SU-DHL-6 (cell line): ENCODE measurements around the gene HOMER2.

Source experiments
- H2AFZ ChIP-seq: fragments of 200-600 bp; sonication (generic); 2 replicates; pipeline ENCODE4 v1.6.1; 2014; ENCODE audit warnings: low read depth, mild to moderate bottlenecking, moderate library complexity, mixed read lengths, antibody characterized with exemption, low read length; ENCODE audit not compliant: severe bottlenecking
- H3F3A ChIP-seq: fragments of 200-600 bp; shearing (Covaris generic); 2 replicates; pipeline ENCODE4 v1.6.0; 2016; ENCODE audit warnings: antibody characterized with exemption, mild to moderate bottlenecking; ENCODE audit not compliant: insufficient read depth
- H3K27ac ChIP-seq: fragments of 200-600 bp; sonication (generic); 2 replicates; pipeline ENCODE4 v1.5.1; 2016; ENCODE audit warnings: low read depth, mild to moderate bottlenecking, low read length, moderate library complexity, mixed read lengths
- H3K27me3 ChIP-seq: fragments of 200-600 bp; sonication (generic), shearing (Covaris generic); 2 replicates; pipeline ENCODE4 v1.6.0; 2014; ENCODE audit warnings: mild to moderate bottlenecking, low read length
- H3K36me3 ChIP-seq: fragments of 200-600 bp; sonication (generic); 2 replicates; pipeline ENCODE4 v1.6.1; 2014; ENCODE audit warnings: mild to moderate bottlenecking, low read length, mixed read lengths
- H3K4me2 ChIP-seq: fragments of 300-600, 200-600 bp; shearing (Covaris generic), sonication (generic); 2 replicates; pipeline ENCODE4 v1.6.0; 2014; ENCODE audit warnings: low read length, low read depth, mild to moderate bottlenecking; ENCODE audit not compliant: poor library complexity, severe bottlenecking
- H3K4me3 ChIP-seq: fragments of 200-600 bp; sonication (generic); 2 replicates; pipeline ENCODE4 v1.5.1; 2014; ENCODE audit warnings: antibody characterized with exemption, low read length, mild to moderate bottlenecking, mixed read lengths; ENCODE audit not compliant: insufficient read depth, poor library complexity, severe bottlenecking
- H3K79me2 ChIP-seq: fragments of 200-600 bp; sonication (generic); 2 replicates; pipeline ENCODE4 v1.6.1; 2014; ENCODE audit warnings: mild to moderate bottlenecking, low read length, moderate library complexity; ENCODE audit not compliant: insufficient read depth
- H3K9ac ChIP-seq: fragments of 200-600 bp; sonication (generic); 2 replicates; pipeline ENCODE4 v1.7.0; 2014; ENCODE audit warnings: mild to moderate bottlenecking, low read length
- H3K9me2 ChIP-seq: fragments of 200-600 bp; sonication (generic); replicated peaks from 2 replicates; pipeline ENCODE4 v1.6.1; 2014; ENCODE audit warnings: low read length; ENCODE audit not compliant: insufficient read depth
- H3K9me3 ChIP-seq: fragments of 200-600 bp; sonication (generic); 2 replicates; pipeline ENCODE4 v1.6.1; 2014; ENCODE audit warnings: low read length, mixed read lengths; ENCODE audit not compliant: insufficient read depth
- H4K20me1 ChIP-seq: fragments of 200-600 bp; sonication (generic); 2 replicates; pipeline ENCODE4 v1.6.1; 2014; ENCODE audit warnings: low read depth, mild to moderate bottlenecking, antibody characterized with exemption, low read length, moderate library complexity, mixed read lengths
- EZH2phosphoT487 ChIP-seq: fragments of 200-600 bp; sonication (generic), shearing (Covaris generic); conservative IDR thresholded peaks from 2 replicates; pipeline ENCODE4 v1.6.1; 2018; ENCODE audit warnings: mild to moderate bottlenecking, antibody characterized with exemption, low read length, moderate library complexity, mixed read lengths
- TF ChIP-seq, protein P1 (sequence below): fragments of 200-600 bp; sonication (generic); IDR thresholded peaks from one replicate; pipeline ENCODE4 v1.5.1; 2017; ENCODE audit warnings: antibody characterized with exemption, mild to moderate bottlenecking, low read length, moderate library complexity; ENCODE audit not compliant: insufficient read depth, poor library complexity, severe bottlenecking

The HOMER2 gene

DNA sequence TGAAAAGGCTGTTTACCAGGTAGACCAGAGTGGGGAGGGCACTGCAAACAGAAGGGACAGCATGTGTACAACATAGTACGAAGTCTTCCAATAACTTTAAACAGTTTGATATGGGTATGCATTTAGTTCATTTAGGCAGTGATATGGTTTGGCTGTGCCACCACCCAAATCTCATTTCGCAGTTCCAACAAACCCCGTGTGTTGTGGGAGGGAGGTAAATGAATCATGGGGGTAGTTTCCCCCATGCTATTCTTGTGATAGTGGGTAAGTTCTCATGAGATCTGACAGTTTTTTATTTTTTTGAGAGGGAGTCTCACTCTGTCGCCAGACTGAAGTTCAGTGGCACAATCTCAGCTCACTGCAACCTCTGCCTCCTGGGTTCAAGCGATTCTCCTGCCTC, 25.9 kb upstream of the HOMER2 start:
- Histone ChIP-seq H2AFZ (no peak overlapping the region), H3K79me2 (no peaks in the 10 kb centered on the region), H3K9ac (no peak overlapping the region), H3K27ac (no peak overlapping the region), H3K9me2 (no peaks in the 10 kb centered on the region), H3K9me3 (no peaks in the 10 kb centered on the region), H4K20me1 (no peaks in the 10 kb centered on the region), H3K27me3 (no peaks in the 10 kb centered on the region), H3K4me2 (no peak overlapping the region), H3K4me3 (no peak overlapping the region), H3K36me3 (no peaks in the 10 kb centered on the region), H3F3A (no peaks in the 10 kb centered on the region)
- TF ChIP-seq, protein P1, sequence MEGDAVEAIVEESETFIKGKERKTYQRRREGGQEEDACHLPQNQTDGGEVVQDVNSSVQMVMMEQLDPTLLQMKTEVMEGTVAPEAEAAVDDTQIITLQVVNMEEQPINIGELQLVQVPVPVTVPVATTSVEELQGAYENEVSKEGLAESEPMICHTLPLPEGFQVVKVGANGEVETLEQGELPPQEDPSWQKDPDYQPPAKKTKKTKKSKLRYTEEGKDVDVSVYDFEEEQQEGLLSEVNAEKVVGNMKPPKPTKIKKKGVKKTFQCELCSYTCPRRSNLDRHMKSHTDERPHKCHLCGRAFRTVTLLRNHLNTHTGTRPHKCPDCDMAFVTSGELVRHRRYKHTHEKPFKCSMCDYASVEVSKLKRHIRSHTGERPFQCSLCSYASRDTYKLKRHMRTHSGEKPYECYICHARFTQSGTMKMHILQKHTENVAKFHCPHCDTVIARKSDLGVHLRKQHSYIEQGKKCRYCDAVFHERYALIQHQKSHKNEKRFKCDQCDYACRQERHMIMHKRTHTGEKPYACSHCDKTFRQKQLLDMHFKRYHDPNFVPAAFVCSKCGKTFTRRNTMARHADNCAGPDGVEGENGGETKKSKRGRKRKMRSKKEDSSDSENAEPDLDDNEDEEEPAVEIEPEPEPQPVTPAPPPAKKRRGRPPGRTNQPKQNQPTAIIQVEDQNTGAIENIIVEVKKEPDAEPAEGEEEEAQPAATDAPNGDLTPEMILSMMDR, result no peak
- TF ChIP-seq EZH2phosphoT487, result no peak

DNA sequence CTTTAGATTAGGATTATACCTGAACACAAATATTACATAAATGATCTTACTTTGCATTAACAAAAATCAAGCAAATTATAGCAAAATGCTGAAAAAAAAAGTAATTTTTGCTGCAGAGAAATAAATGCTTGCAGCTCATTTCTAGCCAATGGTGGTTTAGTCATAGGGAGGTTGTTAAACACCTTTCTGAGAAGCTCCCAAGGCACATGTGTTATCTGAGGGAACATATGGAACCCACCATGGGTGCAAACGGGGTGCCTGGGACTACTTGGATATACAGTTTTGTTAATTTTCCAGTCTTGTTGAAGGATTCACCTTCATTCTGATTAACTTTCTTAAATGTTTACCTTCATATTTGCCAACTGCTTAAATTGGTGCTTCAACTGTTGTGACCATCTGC, 24.6 kb upstream of the HOMER2 start:
- Histone ChIP-seq H3K36me3 (no peaks in the 10 kb centered on the region), H3K4me2 (no peak overlapping the region), H3K4me3 (no peak overlapping the region), H3K79me2 (no peaks in the 10 kb centered on the region), H2AFZ (no peak overlapping the region), H3K9me2 (no peaks in the 10 kb centered on the region), H3K9me3 (no peaks in the 10 kb centered on the region), H4K20me1 (no peaks in the 10 kb centered on the region), H3K9ac (no peak overlapping the region), H3F3A (no peaks in the 10 kb centered on the region), H3K27ac (no peak overlapping the region), H3K27me3 (no peaks in the 10 kb centered on the region)
- TF ChIP-seq, protein P1, result no peak
- no peak for TF ChIP-seq EZH2phosphoT487

DNA sequence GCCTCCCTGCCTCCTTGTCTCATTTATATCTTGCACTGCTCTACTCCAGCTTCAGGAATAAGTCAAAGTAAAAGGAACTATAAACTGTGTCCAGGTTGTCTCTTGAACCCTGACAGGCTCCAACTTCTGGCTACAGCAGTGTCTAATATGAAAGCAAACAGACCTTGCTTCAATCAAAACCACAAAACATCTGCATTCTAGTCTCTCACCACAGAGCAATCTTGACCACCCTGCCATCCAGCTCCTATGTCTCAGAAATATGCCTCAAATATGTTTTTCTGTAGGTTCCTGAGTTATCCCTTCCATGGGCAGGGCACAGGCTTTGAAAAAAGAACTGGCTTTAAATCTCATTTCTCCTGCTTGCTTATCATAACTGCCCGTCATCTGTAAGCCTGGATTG, 20.5 kb upstream of the HOMER2 start:
- no peak overlapping the region for H3K9ac ChIP-seq
- no peak overlapping the region for H3K27ac ChIP-seq
- H3K36me3 ChIP-seq, result no peaks in the 10 kb centered on the region
- no peaks in the 10 kb centered on the region for H3K9me2 ChIP-seq
- no peaks in the 10 kb centered on the region for H3K79me2 ChIP-seq
- H3K4me2 ChIP-seq, result no peak overlapping the region
- no peaks in the 10 kb centered on the region for H3K9me3 ChIP-seq
- H2AFZ ChIP-seq, result no peak overlapping the region
- H4K20me1 ChIP-seq, result no peaks in the 10 kb centered on the region
- no peak overlapping the region for H3K4me3 ChIP-seq
- TF ChIP-seq, protein P1, result no peak
- no peak for TF ChIP-seq EZH2phosphoT487
- H3K27me3 ChIP-seq, result no peaks in the 10 kb centered on the region
- H3F3A ChIP-seq, result no peaks in the 10 kb centered on the region
